HG03460 (cell line): ENCODE results near the gene RNF38.
"Not testable (repeated sequence)": the region's sequence is repeated elsewhere in the genome, so short reads cannot be mapped to it uniquely, and the experiment has no call there.

ENCODE experiments used
- ATAC-seq: cut with Tn5 transposase; IDR thresholded peaks from one replicate; pipeline ENCODE4 v1.9.1; 2021; ENCODE audit not compliant: unreplicated experiment

Gene RNF38

GRCh38 chr9:36297798-36298197 lies 102.3 kb downstream of the RNF38 start:
- no peak for ATAC-seq

GRCh38 chr9:36294996-36295395 lies 105.1 kb downstream of the RNF38 start:
- not testable (repeated sequence) for ATAC-seq

DNA sequence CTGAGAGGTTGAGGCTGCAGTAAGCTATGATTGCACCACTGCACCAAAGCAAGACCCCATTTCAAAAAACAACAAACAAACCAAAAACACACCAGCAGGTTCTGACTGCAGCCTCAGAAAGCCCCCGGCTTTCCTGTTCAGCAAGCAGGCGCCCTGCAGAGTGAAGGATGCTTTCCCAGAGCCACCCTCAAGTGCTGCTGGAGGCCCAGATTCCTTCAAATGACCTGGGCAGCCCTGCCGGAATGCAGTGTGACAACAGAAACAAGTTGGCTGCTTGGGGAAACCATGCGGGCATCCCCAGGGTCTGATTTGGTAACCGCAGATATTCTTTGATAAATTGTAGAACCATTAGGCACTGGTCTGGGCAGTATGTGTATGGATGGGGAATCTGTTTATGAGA lies 106.2 kb downstream of the RNF38 start:
- no peak for ATAC-seq

GRCh38 chr9:36293171-36293570 lies 106.9 kb downstream of the RNF38 start:
- ATAC-seq, result no peak

- ATAC-seq, result no peak
Observed at GRCh38 chr9:36292641-36293040, 107.4 kb downstream of the RNF38 start.

GRCh38 chr9:36290996-36291395 lies 109.1 kb downstream of the RNF38 start:
- ATAC-seq, result no peak

DNA sequence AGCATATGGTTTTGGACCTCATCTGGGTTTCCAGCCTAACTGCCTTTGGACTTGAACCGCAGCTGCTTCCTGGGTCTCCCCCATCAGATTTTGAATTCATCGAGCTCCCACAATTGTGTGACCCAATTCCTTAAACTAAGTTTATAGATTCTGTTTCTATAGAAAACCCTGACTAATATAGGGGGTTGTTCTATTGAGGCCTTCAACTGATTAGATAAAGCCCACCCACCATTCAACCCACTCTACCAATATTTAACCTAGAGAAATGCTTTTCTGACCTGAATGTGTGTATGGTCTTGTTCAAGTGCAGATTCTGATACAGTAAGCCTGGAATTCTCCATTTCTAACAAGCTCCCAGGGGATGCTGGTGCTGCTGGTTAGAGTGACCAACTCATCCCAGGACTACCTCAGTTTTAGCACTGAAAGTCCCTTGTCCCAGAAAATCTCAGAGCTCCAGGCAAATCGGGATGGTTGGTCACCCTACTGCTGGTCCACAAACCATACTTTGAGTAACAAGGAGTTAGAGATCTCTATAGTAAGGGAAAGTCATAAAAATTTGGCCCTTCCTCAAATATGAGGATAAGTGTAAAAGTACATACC lies 110.1 kb downstream of the RNF38 start:
- no peak for ATAC-seq

DNA sequence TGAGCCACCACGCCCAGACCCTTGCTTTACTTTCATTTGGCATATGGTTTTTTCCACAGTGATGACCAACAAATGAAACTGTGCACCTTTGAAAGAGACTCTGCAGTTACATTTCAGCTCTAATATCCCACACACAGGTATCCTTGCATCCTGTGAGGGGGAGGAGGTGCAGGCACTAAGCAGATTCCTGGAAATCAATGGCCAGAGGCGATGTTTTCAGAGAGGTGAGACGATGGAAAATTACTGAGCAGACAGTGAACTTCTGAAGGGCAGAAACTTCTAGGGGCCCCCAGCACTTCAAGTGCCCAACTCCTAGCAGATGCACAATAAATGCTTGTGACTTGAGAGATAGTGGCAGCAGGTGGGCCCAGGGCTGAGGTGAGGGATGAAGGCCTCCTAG lies 112.0 kb downstream of the RNF38 start:
- no peak for ATAC-seq
